NCI-H1417 treated with DMSO at 0.1 percent for 48 hours (cell line): Measurements from ENCODE around the gene SMIM41.

Experiments
- DNase-seq: peaks from one replicate; lab custom pipeline; 2025; lab: John Stamatoyannopoulos, UW

The SMIM41 gene

DNA sequence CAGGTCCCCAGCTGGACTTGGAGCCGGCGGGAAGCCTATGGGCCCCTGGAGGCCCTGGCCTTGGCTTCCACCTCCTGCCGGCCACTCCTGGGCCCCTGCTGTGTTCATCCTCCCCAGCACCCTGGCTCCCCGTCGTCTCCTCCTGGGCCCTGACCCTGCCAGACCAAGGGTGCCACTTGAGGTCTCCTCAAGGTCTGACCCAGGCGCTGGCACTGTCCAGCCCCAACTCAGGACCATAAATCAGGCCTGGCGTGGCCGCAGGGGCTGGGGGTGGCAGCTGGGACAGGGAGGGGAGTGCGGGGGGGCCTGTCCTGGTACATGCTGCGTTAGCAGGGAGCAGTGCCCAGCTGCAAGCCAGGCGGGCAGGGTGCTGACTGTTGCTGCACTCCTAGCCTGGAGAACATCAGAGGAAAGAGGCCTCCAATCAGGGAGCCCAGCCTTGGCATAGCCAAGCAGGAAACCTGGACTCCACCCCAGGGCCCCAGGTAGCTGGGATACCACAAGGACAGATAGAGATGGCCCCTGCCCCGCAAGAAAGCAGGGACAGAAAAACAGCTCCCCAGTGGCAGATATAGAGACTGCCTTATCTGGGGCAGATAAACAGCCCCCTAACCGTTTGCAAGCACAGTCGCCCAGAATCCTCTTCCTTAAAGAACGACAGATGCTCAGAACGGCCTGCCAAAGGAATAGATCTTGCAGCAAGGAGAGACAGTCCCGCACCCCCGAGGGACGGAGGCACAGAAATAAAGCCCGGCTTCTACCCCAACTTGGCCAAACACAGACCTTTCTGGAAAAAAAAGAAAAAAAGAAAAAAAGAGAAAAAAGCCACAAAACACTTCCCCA is 16.2 kb upstream of the SMIM41 start:
- DNase-seq: no peak

DNA sequence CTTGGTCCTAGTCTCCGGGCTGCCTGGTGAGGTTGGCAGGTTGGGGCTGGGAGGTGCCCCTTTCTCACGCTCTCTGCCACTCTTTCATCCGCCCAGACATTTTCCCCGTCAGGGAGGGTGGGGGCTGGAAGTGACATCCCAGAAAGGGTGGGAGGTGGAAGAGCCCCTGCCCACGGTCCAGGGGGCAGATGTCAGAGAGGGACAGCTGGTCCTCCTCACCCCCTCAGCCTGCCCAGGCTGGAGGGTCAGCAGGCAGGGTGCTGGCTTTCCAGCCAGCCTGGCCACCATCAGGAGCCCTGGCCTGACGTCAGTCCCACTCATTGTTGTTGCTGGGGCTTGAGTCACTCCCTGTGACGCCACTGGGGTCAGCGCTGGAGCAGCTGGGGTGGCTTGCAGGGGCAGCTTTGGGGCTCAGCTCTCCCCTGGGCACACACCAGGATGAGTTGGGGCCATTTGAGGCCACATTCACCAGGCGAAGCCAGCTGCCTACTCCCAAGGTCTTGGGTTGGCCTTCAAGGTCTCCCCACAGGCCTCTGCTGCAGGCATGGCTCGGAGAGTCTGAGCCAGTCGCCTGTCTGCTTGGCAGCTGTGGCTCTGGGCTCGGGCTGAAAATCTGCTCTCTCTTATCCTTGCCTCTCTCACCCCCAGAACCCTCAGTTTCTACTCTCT is 15.4 kb upstream of the SMIM41 start:
- DNase-seq: no peak

DNA sequence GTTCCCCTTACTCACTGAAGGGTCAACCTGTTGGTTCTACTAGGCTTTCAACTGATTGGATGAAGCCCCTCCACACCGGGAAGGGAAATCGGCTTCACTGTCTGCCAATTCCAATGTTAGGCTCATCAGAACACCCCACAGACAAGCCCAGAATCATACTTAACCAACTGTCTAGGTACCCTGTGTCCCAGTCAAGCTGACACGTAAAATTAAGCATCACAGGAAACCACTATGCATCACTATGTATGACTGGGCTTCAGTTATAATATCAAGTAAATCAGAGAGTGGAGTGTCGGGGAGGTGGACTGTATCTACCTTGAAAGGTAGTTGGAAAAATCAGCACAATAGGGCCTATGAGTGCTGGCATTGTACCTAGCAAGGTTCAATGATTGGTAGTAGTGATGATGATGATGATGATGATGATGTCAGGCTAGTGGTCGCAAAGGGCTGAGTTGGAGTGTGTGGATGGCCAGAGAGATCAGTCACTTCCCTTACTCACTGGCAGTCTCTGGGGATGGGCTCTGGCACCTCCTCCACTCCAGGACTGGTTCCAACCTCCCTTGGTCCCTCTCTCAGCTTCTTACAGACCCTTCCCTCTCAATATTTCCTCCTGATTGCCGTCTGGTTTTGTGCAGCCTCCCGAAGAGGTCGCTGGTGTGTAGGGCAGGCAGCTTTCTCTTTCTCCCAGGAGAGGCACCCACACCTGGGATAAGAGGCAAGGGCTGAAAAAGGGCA is 13.0 kb upstream of the SMIM41 start:
- no peak for DNase-seq

DNA sequence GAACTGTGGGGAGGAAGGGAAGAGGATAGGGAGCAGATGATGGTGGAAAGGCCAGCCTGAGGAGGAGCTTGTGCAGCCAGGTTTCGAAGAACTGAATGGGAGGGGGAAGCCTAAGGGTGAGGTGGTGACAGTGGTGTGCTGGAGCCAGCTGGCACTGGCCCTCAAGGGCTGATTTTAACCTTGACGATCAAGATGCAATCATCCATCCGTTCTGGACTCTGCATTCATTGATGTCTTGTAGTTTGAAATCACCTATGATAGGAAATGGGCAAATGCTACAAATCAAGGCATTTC is 12.5 kb upstream of the SMIM41 start:
- DNase-seq: no peak

DNA sequence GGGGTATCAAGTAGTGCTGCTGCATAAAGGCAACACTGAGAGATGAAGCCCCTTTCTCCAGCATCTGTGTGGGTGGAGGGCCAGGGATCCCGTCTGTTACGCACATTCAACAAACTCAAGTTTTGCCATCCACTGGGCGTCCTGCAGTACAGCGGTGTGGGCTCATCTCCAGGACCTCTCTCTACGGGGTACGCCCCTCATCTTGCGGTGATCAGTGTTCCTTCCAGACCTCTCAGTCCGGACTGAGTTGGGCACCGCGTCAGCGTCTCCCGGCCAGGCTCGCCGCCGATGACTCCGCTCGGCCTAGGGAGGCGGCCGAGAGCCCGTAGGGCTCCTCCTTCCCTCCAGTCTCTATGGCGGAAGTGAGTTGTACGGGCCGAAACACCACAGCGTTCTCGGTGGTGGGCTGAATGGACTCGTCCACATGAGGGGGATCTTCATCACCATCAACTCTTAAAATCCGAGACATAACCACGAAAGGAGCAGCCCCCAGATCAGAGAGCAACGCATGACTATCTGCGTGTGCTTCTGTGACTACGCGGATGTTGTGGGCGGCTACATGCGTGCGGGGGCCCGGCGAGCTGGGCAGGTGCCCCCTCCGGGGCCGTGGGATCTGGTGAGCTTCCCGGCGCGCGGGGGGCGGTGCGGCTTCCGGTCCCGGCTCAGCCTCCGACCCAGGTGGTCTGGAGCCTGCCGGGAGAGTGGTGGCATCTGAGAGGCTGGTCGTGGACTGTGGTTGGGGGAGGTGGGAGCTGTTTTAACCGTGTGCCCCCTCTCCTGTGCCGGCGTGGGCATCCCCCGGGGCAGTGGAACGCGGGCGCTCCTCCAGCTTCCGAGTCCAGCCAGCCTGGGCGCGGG is 9.9 kb upstream of the SMIM41 start, which contains the start of gene ATG101:
ATG101 (plus strand) TSS at position 652 of the 858 bp plus-strand sequence. CDS start 3,673 bp downstream, outside the sequence.
- peak; percentile 73 for DNase-seq

DNA sequence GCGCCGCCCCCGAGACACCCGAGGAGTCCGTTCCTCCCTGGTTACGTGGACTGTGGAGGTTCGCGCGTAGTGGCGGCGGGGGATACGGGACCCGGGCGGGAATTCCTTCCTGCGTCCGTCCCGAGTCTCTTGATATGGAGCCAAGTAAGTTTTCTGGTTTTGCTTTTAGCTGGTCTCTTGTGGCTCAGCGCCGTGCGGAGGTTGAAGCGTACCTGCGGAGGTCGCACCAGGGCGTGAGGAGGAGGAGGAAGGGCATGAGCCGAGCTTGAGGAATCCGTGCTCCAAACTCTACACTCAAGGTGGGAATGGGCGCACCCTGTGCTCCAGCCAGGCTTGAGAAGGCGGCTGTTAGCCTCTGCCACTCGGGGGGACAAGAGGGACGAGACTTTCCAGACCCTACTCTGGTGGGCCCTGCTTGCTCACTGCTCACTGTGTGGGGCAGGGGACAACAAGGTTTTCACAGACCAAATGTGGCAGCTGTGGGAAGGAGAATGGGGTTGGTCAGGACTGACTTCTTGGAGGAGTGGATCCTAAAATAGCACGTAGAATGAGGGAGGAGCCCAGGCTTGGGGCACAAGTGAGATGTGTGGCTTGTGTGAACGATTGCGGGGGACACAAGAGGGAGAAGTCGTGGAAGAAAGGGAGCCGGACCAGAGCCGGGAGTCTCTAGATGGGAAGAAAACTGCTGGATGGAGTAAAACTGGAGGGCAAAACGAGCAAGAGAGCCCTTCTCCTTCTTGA is 9.1 kb upstream of the SMIM41 start:
- DNase-seq: no peak

DNA sequence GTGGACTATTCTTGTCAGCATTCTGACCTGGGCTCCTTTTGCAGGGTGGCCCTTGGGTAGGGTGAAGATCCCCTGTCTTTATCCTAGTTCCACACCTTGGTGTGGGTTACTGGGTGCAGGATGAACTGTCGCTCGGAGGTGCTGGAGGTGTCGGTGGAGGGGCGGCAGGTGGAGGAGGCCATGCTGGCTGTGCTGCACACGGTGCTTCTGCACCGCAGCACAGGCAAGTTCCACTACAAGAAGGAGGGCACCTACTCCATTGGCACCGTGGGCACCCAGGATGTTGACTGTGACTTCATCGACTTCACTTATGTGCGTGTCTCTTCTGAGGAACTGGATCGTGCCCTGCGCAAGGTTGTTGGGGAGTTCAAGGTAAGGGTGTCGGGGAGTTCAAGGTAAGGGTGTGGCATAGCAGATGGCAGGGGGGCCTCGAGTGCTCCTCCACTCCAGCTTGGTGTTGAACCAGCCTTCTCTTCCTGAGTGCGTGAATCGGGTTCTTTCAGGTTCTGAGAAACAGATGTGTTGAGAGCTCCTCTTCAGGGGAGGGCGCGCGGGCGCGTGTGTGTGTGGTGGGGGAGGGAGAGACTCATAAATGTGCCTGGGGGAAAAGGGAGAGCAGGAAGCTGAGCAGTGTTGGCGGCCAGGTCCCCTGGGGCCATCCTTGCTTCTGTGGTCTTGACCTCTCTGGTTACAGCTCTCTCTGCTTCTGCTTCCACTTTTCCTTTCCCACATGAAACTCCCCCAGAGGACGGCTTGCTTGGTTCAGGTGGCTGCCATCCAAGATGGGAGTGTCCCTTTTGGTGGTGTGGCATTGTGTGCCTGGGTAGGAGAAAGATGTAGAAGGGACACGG is 5.7 kb upstream of the SMIM41 start:
- DNase-seq: no peak

DNA sequence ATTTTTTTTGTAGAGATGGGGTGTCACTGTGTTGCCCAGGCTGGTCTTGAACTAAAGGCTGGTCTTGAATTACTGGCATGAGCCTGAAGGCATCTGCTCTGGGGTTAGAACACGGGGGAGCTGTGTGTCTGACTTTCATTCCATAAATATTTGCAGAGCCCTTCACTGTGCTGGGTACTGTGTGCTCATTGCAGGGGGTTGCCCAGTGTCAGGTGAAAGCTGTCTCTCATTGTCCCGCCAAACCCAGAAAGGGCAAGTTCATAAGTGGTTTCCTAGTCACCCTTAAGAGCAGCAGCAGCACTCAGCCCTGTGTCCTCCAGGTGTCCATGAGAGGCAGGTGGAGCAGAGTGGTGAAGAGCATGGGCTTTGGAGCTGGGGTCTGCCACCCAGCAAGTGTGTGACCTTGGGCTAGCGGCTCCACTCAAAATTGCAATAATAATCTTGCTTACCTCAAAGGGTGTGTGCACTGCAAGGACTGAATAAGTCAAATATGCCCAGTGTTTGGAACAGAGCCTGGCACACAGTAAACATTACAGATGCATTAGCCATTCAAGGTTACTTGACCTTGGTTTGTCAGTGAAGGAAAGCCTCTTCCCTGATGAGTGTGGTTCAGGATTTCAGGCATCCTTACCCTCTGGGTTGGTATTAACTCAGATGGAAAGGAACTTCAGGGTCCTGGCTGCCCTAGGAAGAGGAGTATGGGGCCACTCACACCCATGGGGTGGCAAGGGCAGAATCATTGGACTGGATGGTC is 4.4 kb upstream of the SMIM41 start:
- no peak for DNase-seq

DNA sequence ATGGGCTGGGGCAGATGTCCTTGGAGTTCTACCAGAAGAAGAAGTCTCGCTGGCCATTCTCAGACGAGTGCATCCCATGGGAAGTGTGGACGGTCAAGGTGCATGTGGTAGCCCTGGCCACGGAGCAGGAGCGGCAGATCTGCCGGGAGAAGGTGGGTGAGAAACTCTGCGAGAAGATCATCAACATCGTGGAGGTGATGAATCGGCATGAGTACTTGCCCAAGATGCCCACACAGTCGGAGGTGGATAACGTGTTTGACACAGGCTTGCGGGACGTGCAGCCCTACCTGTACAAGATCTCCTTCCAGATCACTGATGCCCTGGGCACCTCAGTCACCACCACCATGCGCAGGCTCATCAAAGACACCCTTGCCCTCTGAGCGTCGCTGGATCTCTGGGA is 2.7 kb upstream of the SMIM41 start:
- DNase-seq: no peak

DNA sequence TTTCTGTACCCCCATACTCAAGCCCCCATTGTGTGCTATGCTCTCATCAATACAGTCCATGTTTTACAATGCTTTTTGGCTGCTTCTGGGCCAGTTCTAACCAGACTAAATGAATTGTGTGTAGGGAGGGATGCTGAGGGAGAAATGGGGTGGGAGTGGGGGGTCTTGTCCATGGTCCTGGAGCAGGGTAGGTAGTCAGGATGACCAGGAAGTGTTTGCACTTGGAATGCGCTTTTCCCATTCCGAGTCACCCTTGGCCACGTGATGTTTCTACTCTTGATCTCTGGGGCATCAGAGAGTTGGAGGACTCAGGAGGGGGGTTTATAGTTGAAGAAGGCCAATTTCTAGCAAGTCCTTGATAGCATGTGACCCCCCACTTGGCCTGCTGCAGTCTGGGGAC is 1.2 kb upstream of the SMIM41 start:
- no peak for DNase-seq

DNA sequence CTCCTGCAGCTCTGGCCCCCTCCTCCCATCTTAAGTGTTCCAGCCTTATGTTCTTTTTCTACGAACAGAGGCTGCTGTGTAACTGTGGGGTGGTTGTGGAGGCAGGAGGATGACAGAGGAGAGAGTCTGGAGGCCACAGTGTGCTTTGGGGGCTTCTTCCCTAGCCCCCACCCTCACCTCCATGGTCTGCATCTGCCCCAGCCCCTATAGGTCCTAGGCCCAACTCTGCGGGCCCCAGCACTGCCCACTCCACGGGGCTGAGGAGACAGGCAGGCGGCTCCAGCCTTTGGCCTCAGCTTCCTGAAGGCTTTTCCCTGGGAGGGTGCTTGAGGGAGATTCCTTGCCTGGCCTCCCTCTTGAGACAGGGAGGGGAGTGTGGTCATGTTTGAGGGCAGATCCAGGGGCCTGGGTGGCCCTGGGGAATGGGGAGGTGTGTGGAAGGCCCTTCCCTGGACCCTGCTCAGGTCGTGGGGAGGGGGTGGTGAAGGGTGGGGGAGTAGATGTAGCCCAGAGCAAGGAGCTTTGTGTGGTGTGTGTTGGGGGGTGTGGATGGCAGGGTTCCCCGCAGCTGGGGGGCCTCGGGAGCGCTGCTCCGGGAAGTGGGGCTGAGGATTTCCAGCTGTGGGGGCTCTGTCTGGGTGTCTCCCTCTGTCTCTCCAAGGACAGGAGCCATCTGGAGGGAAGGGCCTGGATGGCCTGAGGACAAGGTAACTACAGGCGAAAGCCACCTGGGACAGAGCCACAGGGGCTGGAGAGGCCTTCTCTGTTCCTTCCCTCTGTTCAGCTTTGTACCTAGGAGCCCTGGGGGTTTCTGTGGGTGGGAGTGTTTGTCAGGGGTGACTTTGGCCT is 1.1 kb downstream of the SMIM41 start:
- DNase-seq: no peak

DNA sequence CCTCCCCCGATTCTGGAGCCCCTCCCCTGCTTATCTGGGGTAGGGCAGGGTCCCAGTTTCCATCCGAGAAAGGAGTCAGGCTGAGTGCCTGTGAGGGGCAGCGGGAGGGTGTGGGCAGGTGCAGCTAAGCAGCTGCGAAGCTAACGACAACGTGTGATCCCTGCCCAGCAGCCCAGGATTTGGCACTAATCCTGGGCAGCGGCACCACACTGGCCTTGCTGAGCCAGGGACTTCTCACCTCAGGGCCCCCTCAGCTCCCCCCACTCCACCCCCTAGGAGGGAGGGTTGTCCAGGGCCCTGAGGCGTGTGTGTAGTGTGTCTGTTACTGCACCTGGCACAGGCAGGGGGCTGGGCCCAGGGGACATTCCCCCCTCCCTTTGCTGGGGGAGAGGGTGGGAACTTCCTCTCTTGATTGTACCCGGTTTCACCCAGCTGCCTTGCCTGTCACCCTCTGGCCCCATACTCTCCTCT is 1.8 kb downstream of the SMIM41 start:
- peak; percentile 41 for DNase-seq

DNA sequence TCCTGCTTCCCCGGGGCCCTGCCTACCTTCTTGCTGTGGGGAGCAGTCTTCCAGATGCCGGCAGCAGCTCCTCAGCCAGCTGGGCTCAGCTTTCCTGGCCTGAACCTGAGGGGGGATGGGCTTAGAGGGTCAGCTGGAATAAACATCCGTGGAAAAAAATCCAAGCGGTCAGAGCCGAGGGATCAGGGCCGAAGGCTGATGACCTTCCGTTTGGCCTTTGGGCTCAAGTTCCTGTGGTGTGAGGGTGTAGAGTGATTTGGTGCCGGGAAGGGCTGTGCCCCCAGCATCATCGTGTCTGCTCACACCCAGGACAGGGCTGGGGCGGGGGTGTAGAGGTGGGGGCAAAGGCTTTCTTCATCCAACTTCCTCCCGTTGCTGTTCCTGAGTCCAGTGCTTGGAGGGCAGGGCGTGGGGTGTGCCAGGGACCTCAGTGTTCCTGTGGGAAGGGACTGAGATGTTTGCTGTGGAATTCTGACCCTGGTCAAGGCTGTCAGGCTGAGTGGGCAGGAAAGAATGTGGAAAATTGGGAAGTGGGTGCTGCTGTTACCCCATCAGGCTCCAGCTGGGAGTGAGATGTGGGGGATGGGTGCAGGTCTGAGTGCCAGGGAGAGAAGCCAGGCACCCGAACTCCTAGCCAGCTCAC is 2.6 kb downstream of the SMIM41 start:
- DNase-seq: no peak

DNA sequence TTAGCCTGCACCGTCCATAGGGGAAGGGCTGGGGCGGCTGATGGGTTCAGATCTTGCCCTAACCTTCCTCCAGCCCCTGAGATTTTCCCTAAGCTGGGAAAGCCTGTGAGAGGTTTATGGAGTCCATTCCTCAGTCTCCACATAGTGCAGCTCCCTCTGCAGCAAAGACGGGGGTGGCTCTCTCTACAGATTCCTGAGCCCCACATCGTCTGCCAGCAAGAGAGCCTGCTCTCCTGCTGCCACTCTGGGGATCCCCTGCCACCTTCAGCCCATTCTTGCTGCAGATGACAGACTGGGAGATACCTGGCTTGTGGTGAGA is 3.1 kb downstream of the SMIM41 start:
- DNase-seq: no peak

DNA sequence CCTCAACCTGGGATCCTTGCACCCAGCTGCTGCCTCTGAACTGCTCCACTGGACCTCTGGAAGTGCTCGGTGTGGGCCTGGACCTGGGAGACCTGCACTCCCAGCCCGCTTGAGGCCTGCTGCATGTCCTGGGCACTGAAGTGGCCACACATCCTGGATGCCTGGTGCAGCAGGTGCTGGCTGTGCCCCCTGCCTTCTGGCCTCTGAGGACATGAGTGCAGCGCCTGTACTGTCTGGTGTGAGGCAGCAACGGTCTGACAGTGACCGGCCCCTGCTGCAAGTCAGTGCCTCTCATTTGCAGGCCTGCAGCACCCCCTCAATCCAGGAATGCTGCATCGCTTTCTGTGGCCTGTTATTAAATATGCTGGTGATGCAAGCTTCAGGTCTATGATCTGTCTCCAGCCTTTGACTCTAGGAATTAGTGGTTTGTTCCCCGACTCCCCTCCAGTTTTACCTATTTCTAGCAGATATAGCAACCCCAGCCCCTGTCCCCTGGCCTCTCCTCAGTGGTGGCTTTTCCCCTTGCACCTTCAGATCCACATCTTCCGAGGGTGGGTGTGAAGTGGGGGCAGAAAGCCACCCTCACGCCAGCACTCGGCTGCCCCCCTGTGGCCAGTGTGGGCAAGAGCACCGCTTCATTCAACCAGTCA is 3.6 kb downstream of the SMIM41 start:
- DNase-seq: no peak

DNA sequence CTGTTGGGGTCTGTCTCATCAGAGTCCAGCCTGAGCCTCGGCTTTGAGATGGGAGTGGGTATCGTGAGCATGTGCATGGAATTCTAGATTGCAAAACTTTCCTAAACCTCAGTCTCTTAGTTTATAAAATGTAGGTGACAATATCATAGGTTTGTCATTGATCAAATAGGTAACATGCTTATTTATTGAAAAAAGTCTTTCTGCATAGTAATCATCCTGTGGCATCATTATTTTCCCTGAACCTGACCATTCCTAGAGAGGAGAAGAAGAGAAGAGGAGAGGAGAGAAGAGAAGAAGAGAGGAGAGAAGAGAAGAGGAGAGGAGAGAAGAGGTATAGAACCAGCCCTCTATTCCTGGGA is 4.1 kb downstream of the SMIM41 start:
- no peak for DNase-seq

DNA sequence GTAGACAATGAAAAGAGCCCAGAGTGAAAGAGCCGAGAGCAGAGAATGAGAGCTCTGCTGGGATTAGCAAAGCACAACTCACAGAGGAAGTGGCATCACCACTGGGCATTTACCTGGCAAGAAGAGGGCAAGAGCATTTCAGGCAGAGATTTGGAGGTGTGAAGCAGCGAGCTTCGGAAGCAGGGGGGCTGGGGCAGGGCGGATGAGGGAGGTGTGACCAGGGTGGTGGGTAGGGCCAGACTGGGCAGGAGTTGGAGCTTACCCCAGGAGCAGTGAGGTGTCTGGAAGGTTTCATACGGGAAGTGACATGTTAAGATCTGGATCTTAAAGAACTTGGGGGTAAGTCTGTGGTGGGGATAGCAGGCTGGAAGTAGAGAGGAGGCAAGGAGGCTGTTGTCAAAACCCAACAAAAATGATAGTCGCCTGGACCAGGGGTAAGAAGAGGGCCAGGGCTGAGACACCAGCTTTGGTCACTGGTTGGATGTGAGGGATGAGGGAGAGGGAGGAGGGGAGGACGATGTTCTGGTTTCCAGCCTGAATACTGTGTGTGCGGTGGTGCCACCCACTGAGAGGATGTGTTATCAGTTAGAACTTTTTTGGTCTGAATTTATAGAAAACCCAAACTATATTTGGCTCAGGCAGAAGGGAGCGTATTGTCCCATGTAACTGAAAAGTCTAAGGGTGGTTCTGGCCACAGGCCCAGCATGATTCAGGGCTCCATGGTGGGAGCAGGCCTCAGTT is 5.2 kb downstream of the SMIM41 start:
- DNase-seq: no peak
